ENCODE results near the gene SSR1.
"Not testable (repeated sequence)": the region's sequence is repeated elsewhere in the genome, so short reads cannot be mapped to it uniquely, and the experiment has no call there.

Gene SSR1

GRCh38 chr6:7319406-7319805 lies 6.4 kb upstream of the SSR1 start:
- DNase-seq (ENCODE audit: low read depth in 1 of 2, low spot score in 1 of 2) = not testable (repeated sequence)

GRCh38 chr6:7317538-7317937 lies 4.5 kb upstream of the SSR1 start:
- DNase-seq (ENCODE audit: low read depth in 1 of 2, low spot score in 1 of 2) = no peak

- no peak for DNase-seq (ENCODE audit: low read depth in 1 of 2, low spot score in 1 of 2)
Measured at GRCh38 chr6:7316658-7317533, 3.9 kb upstream of the SSR1 start.

GRCh38 chr6:7315948-7316365 lies 3.0 kb upstream of the SSR1 start:
- no peak for DNase-seq (ENCODE audit: low read depth in 1 of 2, low spot score in 1 of 2)

GRCh38 chr6:7315087-7315947 lies 2.3 kb upstream of the SSR1 start:
- not testable (repeated sequence) for DNase-seq (ENCODE audit: low read depth in 1 of 2, low spot score in 1 of 2)

GRCh38 chr6:7314414-7314813 lies 1.4 kb upstream of the SSR1 start:
- DNase-seq (ENCODE audit: low read depth in 1 of 2, low spot score in 1 of 2) = no peak

GRCh38 chr6:7313505-7314165 lies 636 bp upstream of the SSR1 start:
- no peak for DNase-seq (ENCODE audit: low read depth in 1 of 2, low spot score in 1 of 2)

GRCh38 chr6:7311917-7312615 lies 933 bp downstream of the SSR1 start:
- DNase-seq (ENCODE audit: low read depth in 1 of 2, low spot score in 1 of 2) = no peak

GRCh38 chr6:7311176-7311575 lies 1.8 kb downstream of the SSR1 start:
- no peak for DNase-seq (ENCODE audit: low read depth in 1 of 2, low spot score in 1 of 2)

GRCh38 chr6:7309050-7309449 lies 3.9 kb downstream of the SSR1 start:
- no peak for DNase-seq (ENCODE audit: low read depth in 1 of 2, low spot score in 1 of 2)

GRCh38 chr6:7307533-7307932 lies 5.5 kb downstream of the SSR1 start:
- no peak for DNase-seq (ENCODE audit: low read depth in 1 of 2, low spot score in 1 of 2)

- DNase-seq (ENCODE audit: low read depth in 1 of 2, low spot score in 1 of 2) = no peak
Measured at GRCh38 chr6:7304821-7305220, 8.2 kb downstream of the SSR1 start.

GRCh38 chr6:7301702-7302101 lies 11.3 kb downstream of the SSR1 start:
- DNase-seq (ENCODE audit: low read depth in 1 of 2, low spot score in 1 of 2) = no peak

- DNase-seq (ENCODE audit: low read depth in 1 of 2, low spot score in 1 of 2) = no peak
Measured at GRCh38 chr6:7300926-7301325, 12.1 kb downstream of the SSR1 start.

- no peak for DNase-seq (ENCODE audit: low read depth in 1 of 2, low spot score in 1 of 2)
Measured at GRCh38 chr6:7298113-7298512, 14.9 kb downstream of the SSR1 start.

- no peak for DNase-seq (ENCODE audit: low read depth in 1 of 2, low spot score in 1 of 2)
Measured at GRCh38 chr6:7296602-7297001, 16.4 kb downstream of the SSR1 start.

- no peak for DNase-seq (ENCODE audit: low read depth in 1 of 2, low spot score in 1 of 2)
Measured at GRCh38 chr6:7295916-7296315, 17.1 kb downstream of the SSR1 start.

GRCh38 chr6:7292596-7293255 lies 20.3 kb downstream of the SSR1 start:
- DNase-seq (ENCODE audit: low read depth in 1 of 2, low spot score in 1 of 2) = no peak

- no peak for DNase-seq (ENCODE audit: low read depth in 1 of 2, low spot score in 1 of 2)
Measured at GRCh38 chr6:7290079-7290478, 22.9 kb downstream of the SSR1 start.

GRCh38 chr6:7285416-7285815 lies 27.6 kb downstream of the SSR1 start:
- no peak for DNase-seq (ENCODE audit: low read depth in 1 of 2, low spot score in 1 of 2)
